ENCODE results near the gene MYBBP1A.

MYBBP1A gene

GRCh38 chr17:4523946-4524345 lies 31.2 kb downstream of the MYBBP1A start:
- Histone ChIP-seq H3K36me3 (ENCODE audit: control insufficient read depth, insufficient read depth, low read length) (no peaks in the 10 kb centered on the region), H3K4me1 (ENCODE audit: control insufficient read depth, insufficient read depth, low read length) (peaks cover 39% of the 10 kb centered on the region), H3K9me3 (ENCODE audit: control insufficient read depth, low read length) (no peaks in the 10 kb centered on the region), H3K4me3 (ENCODE audit: low read length) (no peak overlapping the region), H3K9ac (ENCODE audit: low read length) (no peak overlapping the region), H3K27me3 (ENCODE audit: control insufficient read depth, insufficient read depth, low read length) (no peaks in the 10 kb centered on the region)

- Histone ChIP-seq H3K4me3 (ENCODE audit: low read length) (no peak overlapping the region), H3K36me3 (ENCODE audit: control insufficient read depth, insufficient read depth, low read length) (no peaks in the 10 kb centered on the region), H3K4me1 (ENCODE audit: control insufficient read depth, insufficient read depth, low read length) (peaks cover 43% of the 10 kb centered on the region), H3K9ac (ENCODE audit: low read length) (no peak overlapping the region), H3K27me3 (ENCODE audit: control insufficient read depth, insufficient read depth, low read length) (no peaks in the 10 kb centered on the region), H3K9me3 (ENCODE audit: control insufficient read depth, low read length) (no peaks in the 10 kb centered on the region)
These were observed 32.5 kb downstream of the MYBBP1A start for GRCh38 chr17:4522661-4523060.

- Histone ChIP-seq H3K4me3 (ENCODE audit: low read length) (no peak overlapping the region), H3K9me3 (ENCODE audit: control insufficient read depth, low read length) (no peaks in the 10 kb centered on the region), H3K36me3 (ENCODE audit: control insufficient read depth, insufficient read depth, low read length) (no peaks in the 10 kb centered on the region), H3K27me3 (ENCODE audit: control insufficient read depth, insufficient read depth, low read length) (no peaks in the 10 kb centered on the region), H3K4me1 (ENCODE audit: control insufficient read depth, insufficient read depth, low read length) (peaks cover 43% of the 10 kb centered on the region), H3K9ac (ENCODE audit: low read length) (no peak overlapping the region)
These were observed 34.1 kb downstream of the MYBBP1A start for GRCh38 chr17:4520894-4521600.

DNA sequence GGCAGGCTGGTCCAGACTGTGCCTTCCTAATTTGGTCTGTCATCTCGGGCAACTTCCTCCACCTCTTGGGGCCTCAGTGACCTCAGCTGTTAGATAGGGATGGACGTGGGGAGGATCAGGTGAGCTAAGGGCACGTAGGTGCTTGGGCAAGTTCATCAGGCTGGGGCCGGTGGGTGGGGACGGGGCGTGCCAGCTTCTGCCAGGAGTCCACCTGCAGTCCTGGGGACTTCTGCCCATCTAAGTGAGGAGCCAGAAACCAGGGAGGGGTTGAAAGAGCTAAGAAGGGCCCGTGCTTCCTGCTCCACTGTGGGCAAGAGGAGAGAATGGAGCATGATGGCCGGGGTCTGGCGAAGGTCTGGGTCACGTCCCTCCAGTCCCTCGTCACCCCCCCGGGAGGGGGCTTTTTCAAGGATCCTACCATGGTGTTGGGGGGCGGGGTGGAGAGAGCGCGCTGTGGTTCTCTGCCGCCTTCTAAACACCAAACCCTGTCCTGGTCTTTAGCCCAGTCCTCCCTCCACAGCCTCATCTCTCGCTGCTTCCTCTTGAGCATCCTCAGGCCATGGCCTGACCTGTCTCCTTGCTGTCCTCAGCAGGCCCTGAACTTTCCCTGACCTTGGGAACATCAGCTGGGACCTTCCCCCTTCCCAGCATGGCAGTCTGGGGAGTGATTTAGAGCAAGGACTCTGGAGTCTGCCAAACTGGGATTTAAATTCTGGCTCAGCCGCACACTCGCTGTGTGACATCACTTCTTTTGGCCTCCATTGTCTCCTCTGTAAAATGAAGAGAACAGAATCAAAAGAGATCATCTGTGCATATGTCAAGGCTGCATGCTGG lies 34.9 kb downstream of the MYBBP1A start:
- peak overlapping the region; percentile 24 for H3K9ac ChIP-seq (ENCODE audit: low read length)
- H3K27me3 ChIP-seq (ENCODE audit: control insufficient read depth, insufficient read depth, low read length) = no peaks in the 10 kb centered on the region
- no peak overlapping the region for H3K4me3 ChIP-seq (ENCODE audit: low read length)
- peaks cover 49% of the 10 kb centered on the region for H3K4me1 ChIP-seq (ENCODE audit: control insufficient read depth, insufficient read depth, low read length)
- no peaks in the 10 kb centered on the region for H3K9me3 ChIP-seq (ENCODE audit: control insufficient read depth, low read length)
- H3K36me3 ChIP-seq (ENCODE audit: control insufficient read depth, insufficient read depth, low read length) = no peaks in the 10 kb centered on the region

DNA sequence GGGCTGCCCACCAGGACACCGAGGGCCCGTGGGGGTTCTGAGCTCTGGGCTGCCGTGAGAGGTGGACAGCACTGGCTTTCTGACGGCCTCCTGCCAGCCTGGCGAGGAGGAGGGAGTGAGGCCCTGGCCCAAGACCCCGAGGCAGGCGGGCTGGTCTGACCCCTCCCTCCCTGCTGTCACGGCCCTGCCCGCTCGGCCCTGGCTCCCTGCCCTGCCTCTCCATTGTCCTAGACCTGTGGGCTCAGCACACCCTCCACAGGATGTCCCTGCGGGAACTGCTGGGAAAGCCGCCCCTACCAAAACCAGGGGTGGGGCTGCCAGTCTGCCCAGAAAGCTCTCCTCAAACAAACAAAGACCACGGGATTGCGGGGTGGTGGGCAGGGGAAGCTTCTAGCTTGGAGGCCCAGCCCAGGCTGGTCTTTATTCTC lies 35.8 kb downstream of the MYBBP1A start:
- Histone ChIP-seq H3K4me3 (ENCODE audit: low read length) (no peak overlapping the region), H3K27me3 (ENCODE audit: control insufficient read depth, insufficient read depth, low read length) (no peaks in the 10 kb centered on the region), H3K36me3 (ENCODE audit: control insufficient read depth, insufficient read depth, low read length) (no peaks in the 10 kb centered on the region), H3K9ac (ENCODE audit: low read length) (peak overlapping the region; percentile 48), H3K9me3 (ENCODE audit: control insufficient read depth, low read length) (no peaks in the 10 kb centered on the region), H3K4me1 (ENCODE audit: control insufficient read depth, insufficient read depth, low read length) (peaks cover 58% of the 10 kb centered on the region)

DNA sequence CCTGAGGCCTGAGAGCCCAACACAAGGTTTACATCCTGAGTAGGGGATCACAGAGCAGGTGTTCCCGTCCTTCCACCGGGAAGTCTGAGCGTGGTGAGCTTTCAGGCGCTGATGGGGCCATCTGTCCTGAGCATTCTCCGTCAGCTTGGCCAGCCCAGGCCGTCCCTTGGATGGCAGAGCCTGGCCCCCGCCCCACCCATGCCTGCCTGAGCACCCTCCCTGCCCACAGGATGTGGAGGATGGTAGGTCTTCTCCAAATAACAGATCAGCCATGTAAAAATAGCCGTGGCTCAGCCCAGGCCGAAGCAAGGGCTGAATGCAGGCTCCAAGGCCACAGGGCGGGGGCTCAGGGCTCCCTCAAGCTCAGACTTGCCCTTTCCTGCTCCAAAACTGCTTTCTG lies 36.3 kb downstream of the MYBBP1A start:
- Histone ChIP-seq H3K9ac (ENCODE audit: low read length) (peak overlapping the region; percentile 48), H3K4me1 (ENCODE audit: control insufficient read depth, insufficient read depth, low read length) (peaks cover 63% of the 10 kb centered on the region), H3K36me3 (ENCODE audit: control insufficient read depth, insufficient read depth, low read length) (no peaks in the 10 kb centered on the region)

DNA sequence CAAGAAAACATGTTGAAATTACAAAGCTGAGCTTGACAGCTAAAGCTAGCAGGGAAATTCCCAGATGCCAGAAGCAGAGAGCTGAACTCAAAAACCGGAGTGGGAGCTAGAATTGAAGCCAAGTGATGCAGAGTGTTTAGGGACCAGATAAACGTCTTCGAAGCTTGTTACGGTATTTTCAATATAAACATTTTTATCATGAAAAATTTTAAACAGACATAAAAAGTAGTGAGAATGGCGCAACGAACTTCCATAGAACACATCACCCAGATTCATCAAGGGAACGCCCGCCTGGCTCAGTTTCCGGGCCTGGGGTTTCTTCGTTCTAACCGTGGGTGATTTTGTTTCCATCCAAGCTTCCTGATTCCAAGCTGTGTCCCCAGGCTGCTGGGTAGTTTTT lies 38.4 kb downstream of the MYBBP1A start:
- Histone ChIP-seq H3K36me3 (ENCODE audit: control insufficient read depth, insufficient read depth, low read length) (no peaks in the 10 kb centered on the region), H3K4me1 (ENCODE audit: control insufficient read depth, insufficient read depth, low read length) (peaks cover 72% of the 10 kb centered on the region), H3K4me3 (ENCODE audit: low read length) (no peak overlapping the region), H3K9ac (ENCODE audit: low read length) (no peak overlapping the region), H3K9me3 (ENCODE audit: control insufficient read depth, low read length) (no peaks in the 10 kb centered on the region), H3K27me3 (ENCODE audit: control insufficient read depth, insufficient read depth, low read length) (no peaks in the 10 kb centered on the region)

More for the DNA sequence above, 36.3 kb downstream of the MYBBP1A start:
- no peaks in the 10 kb centered on the region for H3K9me3 ChIP-seq (ENCODE audit: control insufficient read depth, low read length)
- no peak overlapping the region for H3K4me3 ChIP-seq (ENCODE audit: low read length)
- H3K27me3 ChIP-seq (ENCODE audit: control insufficient read depth, insufficient read depth, low read length) = no peaks in the 10 kb centered on the region

GRCh38 chr17:4515501-4515900 lies 39.7 kb downstream of the MYBBP1A start:
- Histone ChIP-seq H3K9me3 (ENCODE audit: control insufficient read depth, low read length) (no peaks in the 10 kb centered on the region), H3K4me3 (ENCODE audit: low read length) (no peak overlapping the region), H3K9ac (ENCODE audit: low read length) (no peak overlapping the region), H3K4me1 (ENCODE audit: control insufficient read depth, insufficient read depth, low read length) (peaks cover 70% of the 10 kb centered on the region), H3K36me3 (ENCODE audit: control insufficient read depth, insufficient read depth, low read length) (no peaks in the 10 kb centered on the region), H3K27me3 (ENCODE audit: control insufficient read depth, insufficient read depth, low read length) (no peaks in the 10 kb centered on the region)

DNA sequence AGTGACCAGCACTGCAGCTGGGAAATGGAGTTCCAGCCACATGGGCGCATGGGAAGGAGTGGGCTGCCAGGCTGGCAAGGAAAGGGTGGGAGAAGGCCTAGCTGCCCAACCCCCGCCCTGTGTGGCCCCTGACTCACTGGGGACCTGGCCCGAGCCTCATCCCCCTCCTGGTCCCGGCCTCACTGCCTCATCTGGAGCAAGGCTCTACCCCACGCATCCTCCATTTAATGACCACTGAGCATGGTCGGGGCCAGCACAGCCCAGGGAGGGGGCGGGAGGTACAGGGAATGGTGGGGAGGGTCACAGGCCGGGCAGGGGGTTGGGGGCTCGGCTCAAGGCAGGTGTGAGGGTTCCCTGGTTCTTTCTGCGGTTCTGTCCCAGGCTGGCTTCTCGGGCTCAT lies 40.4 kb downstream of the MYBBP1A start:
- H3K9ac ChIP-seq (ENCODE audit: low read length) = no peak overlapping the region
- no peaks in the 10 kb centered on the region for H3K27me3 ChIP-seq (ENCODE audit: control insufficient read depth, insufficient read depth, low read length)
- no peak overlapping the region for H3K4me3 ChIP-seq (ENCODE audit: low read length)
- H3K9me3 ChIP-seq (ENCODE audit: control insufficient read depth, low read length) = no peaks in the 10 kb centered on the region
- no peaks in the 10 kb centered on the region for H3K36me3 ChIP-seq (ENCODE audit: control insufficient read depth, insufficient read depth, low read length)
- H3K4me1 ChIP-seq (ENCODE audit: control insufficient read depth, insufficient read depth, low read length) = peaks cover 64% of the 10 kb centered on the region

DNA sequence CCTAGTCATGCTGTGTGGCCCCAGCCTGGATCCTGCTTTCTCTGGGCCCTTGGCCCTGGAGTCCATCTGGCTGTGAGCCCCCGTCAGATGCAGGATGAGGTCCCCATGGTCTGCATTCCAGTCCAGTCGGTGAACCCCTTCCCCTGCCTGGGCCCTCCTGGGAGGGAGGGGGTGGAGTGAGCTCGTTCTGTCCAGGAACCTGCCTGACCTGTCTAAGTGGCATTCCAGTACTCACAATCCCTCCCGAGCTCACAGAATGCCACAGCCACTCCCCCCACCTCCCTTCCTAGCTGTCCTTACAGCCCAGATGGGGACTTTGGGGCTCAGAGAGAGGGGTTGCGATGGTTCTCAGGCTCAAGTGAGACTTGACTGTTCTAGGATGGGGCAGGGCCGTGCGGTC lies 41.0 kb downstream of the MYBBP1A start:
- H3K27me3 ChIP-seq (ENCODE audit: control insufficient read depth, insufficient read depth, low read length) = no peaks in the 10 kb centered on the region
- H3K9ac ChIP-seq (ENCODE audit: low read length) = peak overlapping the region; percentile 53
- H3K4me3 ChIP-seq (ENCODE audit: low read length) = no peak overlapping the region
- H3K9me3 ChIP-seq (ENCODE audit: control insufficient read depth, low read length) = no peaks in the 10 kb centered on the region
- H3K4me1 ChIP-seq (ENCODE audit: control insufficient read depth, insufficient read depth, low read length) = peaks cover 64% of the 10 kb centered on the region
- no peaks in the 10 kb centered on the region for H3K36me3 ChIP-seq (ENCODE audit: control insufficient read depth, insufficient read depth, low read length)

- Histone ChIP-seq H3K9ac (ENCODE audit: low read length) (peak overlapping the region; percentile 53), H3K4me3 (ENCODE audit: low read length) (no peak overlapping the region), H3K36me3 (ENCODE audit: control insufficient read depth, insufficient read depth, low read length) (no peaks in the 10 kb centered on the region), H3K9me3 (ENCODE audit: control insufficient read depth, low read length) (no peaks in the 10 kb centered on the region), H3K4me1 (ENCODE audit: control insufficient read depth, insufficient read depth, low read length) (peaks cover 60% of the 10 kb centered on the region), H3K27me3 (ENCODE audit: control insufficient read depth, insufficient read depth, low read length) (no peaks in the 10 kb centered on the region)
These were observed 41.8 kb downstream of the MYBBP1A start for GRCh38 chr17:4513113-4514032.

Measured in mucosa of stomach (tissue), 1 donor.